Spleen (tissue), 7 donors: ENCODE measurements around the gene ZNF77.

Source experiments
- POLR2AphosphoS5 ChIP-seq, 3 donors: sonication (generic); formaldehyde crosslinking; IDR thresholded peaks; one replicate each; pipeline ENCODE4 v1.5.1; 2017; ENCODE audit warnings: antibody characterized with exemption in 3 of 3
- TF ChIP-seq, protein P1 (sequence below), 11 experiments: fragments of 200-600 bp in 7 of 11; fragments of 450-650 bp in 4 of 11; sonication (generic) in 4 of 11; IDR thresholded peaks in 8 of 11; conservative IDR thresholded peaks in 3 of 11; 1 replicate in 7 of 11; 2 replicates in 4 of 11; pipeline versions ENCODE4 v1.4.0 to v1.8.0; 2016 to 2021; ENCODE audit warnings: antibody characterized with exemption in 11 of 11, inconsistent platforms in 4 of 11, mild to moderate bottlenecking in 1 of 11
- donor health status: DM: no; HTN: no; CAD: no; lungs with moderate emphysema.
- donor health status: DM: no; HTN: no; CAD: no.
- donor health status: DM: no; HTN: no; CAD: no.

DNA sequence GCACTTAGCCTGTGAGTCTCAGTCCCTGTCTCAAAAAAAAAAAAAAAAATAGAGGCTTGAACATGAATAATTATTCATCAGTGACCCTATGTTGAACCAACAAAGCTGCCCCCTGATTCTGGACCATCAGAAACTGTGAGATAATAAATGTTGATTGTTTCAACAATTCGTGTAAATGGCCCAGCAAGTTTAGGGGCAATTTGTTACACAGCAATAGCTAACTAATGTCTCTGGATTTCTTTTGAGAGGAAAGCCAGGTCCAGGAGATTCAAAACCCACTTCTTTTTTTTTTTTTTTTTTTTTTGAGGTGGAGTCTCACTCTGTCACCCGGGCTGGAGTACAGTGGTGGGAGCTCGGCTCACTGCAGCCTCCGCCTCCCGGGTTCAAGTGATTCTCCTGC lies 20.1 kb upstream of the ZNF77 start:
- TF ChIP-seq, protein P1, sequence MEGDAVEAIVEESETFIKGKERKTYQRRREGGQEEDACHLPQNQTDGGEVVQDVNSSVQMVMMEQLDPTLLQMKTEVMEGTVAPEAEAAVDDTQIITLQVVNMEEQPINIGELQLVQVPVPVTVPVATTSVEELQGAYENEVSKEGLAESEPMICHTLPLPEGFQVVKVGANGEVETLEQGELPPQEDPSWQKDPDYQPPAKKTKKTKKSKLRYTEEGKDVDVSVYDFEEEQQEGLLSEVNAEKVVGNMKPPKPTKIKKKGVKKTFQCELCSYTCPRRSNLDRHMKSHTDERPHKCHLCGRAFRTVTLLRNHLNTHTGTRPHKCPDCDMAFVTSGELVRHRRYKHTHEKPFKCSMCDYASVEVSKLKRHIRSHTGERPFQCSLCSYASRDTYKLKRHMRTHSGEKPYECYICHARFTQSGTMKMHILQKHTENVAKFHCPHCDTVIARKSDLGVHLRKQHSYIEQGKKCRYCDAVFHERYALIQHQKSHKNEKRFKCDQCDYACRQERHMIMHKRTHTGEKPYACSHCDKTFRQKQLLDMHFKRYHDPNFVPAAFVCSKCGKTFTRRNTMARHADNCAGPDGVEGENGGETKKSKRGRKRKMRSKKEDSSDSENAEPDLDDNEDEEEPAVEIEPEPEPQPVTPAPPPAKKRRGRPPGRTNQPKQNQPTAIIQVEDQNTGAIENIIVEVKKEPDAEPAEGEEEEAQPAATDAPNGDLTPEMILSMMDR (IDR thresholded peaks at IDR 0.05 in 8 of 11, conservative IDR thresholded peaks at IDR 0.05 in 3 of 11), result no peak
- no peak for TF ChIP-seq POLR2AphosphoS5 (IDR thresholded peaks at IDR 0.05)
